HepG2 (cell line): ENCODE data around the gene AFF4. TPM values are rescaled to one million over a fixed set of nuclear protein-coding genes. Genes with fewer than 3 reads are reported as not detected.

Source experiments
- AGO1 ChIP-seq: fragments of 200-400 bp; formaldehyde crosslinking; IDR thresholded peaks from 2 replicates; pipeline ENCODE4 v1.6.1; 2017; ENCODE audit warnings: mild to moderate bottlenecking, low read depth, low read length, moderate library complexity; ENCODE audit not compliant: poor library complexity, severe bottlenecking
- CREM ChIP-seq, 2 experiments: sonication (generic) in 1 of 2; formaldehyde crosslinking in 1 of 2; IDR thresholded peaks; 2 replicates each; pipeline versions ENCODE4 v1.4.0 to v1.6.1; 2016 to 2020; ENCODE audit warnings: antibody characterized with exemption in 1 of 2, mild to moderate bottlenecking in 1 of 2, missing genetic modification reagents in 1 of 2
- EED ChIP-seq: sonication (generic); formaldehyde crosslinking; IDR thresholded peaks from 2 replicates; pipeline ENCODE4 v1.5.0; 2020; ENCODE audit warnings: mild to moderate bottlenecking, missing genetic modification reagents
- FLYWCH1 ChIP-seq: sonication (generic); formaldehyde crosslinking; IDR thresholded peaks from 2 replicates; pipeline ENCODE4 v1.8.1; 2023; ENCODE audit warnings: mild to moderate bottlenecking, missing genetic modification reagents
- FOXM1 ChIP-seq: sonication (generic); formaldehyde crosslinking; IDR thresholded peaks from 2 replicates; pipeline ENCODE4 v1.5.0; 2020; ENCODE audit warnings: missing genetic modification reagents
- MAF1 ChIP-seq: sonication (generic); formaldehyde crosslinking; IDR thresholded peaks from 2 replicates; pipeline ENCODE4 v1.5.0; 2020; ENCODE audit warnings: missing genetic modification reagents, borderline replicate concordance
- RFX3 ChIP-seq: IDR thresholded peaks from 2 replicates; pipeline ENCODE4 v1.6.1; 2016; ENCODE audit warnings: missing biosample characterization, missing genetic modification reagents
- SIX4 ChIP-seq: sonication (generic); formaldehyde crosslinking; IDR thresholded peaks from 2 replicates; pipeline ENCODE4 v1.4.0; 2020; ENCODE audit warnings: missing genetic modification reagents
- SMYD3 ChIP-seq: sonication (generic); formaldehyde crosslinking; IDR thresholded peaks from 2 replicates; pipeline ENCODE4 v1.8.1; 2023; ENCODE audit warnings: mild to moderate bottlenecking, missing genetic modification reagents
- ZBTB7A ChIP-seq: sonication (generic); formaldehyde crosslinking; IDR thresholded peaks from 2 replicates; pipeline ENCODE4 v1.8.0; 2022; ENCODE audit warnings: mild to moderate bottlenecking, missing genetic modification reagents
- ZNF101 ChIP-seq: sonication (generic); formaldehyde crosslinking; IDR thresholded peaks from 2 replicates; pipeline ENCODE4 v1.4.0; 2020; ENCODE audit warnings: mild to moderate bottlenecking, low read depth, missing genetic modification reagents, borderline replicate concordance
- ZNF672 ChIP-seq: sonication (generic); formaldehyde crosslinking; IDR thresholded peaks from 2 replicates; pipeline ENCODE4 v1.8.1; 2022; ENCODE audit warnings: missing genetic modification reagents
- polyA plus RNA-seq, 8 experiments: library from polyadenylated mRNA; depleted of rRNA in 3 of 8; stranded (reverse) in 7 of 8; unstranded in 1 of 8; fragments of >200 nt; fragmentation: Illumina TruSeq in 4 of 8; extraction: Trizol in 4 of 8; gene quantifications; 2 replicates each; pipeline versions ENCODE4 v1.2.1 to v1.2.3, GENCODE V29; 2011 to 2016; ENCODE audit warnings: low read depth in 4 of 8, missing spikeins in 1 of 8, mixed read lengths in 1 of 8; ENCODE audit not compliant: insufficient read depth in 1 of 8
- total RNA-seq, 5 experiments: library from RNA; depleted of rRNA; stranded (reverse); fragments of >200 nt; fragmentation: Illumina TruSeq; extraction: Trizol; gene quantifications; 2 replicates each; pipeline ENCODE4 v1.2.3, GENCODE V29; 2016; ENCODE audit warnings: low read depth in 1 of 5
- TF ChIP-seq, protein P1 (sequence below), 2 experiments: sonication (generic) in 1 of 2; formaldehyde crosslinking in 1 of 2; IDR thresholded peaks; 2 replicates each; pipeline versions ENCODE4 v1.4.0 to v1.6.1; 2018 to 2020; ENCODE audit warnings: missing genetic modification reagents in 2 of 2, borderline replicate concordance in 1 of 2, low read depth in 1 of 2, mild to moderate bottlenecking in 1 of 2, missing biosample characterization in 1 of 2
- TF ChIP-seq, protein P2 (sequence below): IDR thresholded peaks from 2 replicates; pipeline ENCODE4 v1.6.1; 2016; ENCODE audit warnings: low read depth
- TF ChIP-seq, protein P3 (sequence below), 2 experiments: IDR thresholded peaks; 2 replicates each; pipeline ENCODE4 v1.6.1; 2011 to 2012; ENCODE audit warnings: low read length in 2 of 2, borderline replicate concordance in 1 of 2, low read depth in 1 of 2, mild to moderate bottlenecking in 1 of 2, moderate library complexity in 1 of 2
- TF ChIP-seq, protein P4 (sequence below): sonication (generic); formaldehyde crosslinking; IDR thresholded peaks from 2 replicates; pipeline ENCODE4 v1.8.1; 2023; ENCODE audit warnings: missing genetic modification reagents, inconsistent platforms, borderline replicate concordance
- TF ChIP-seq, protein P5 (sequence below): sonication (generic); formaldehyde crosslinking; IDR thresholded peaks from 2 replicates; pipeline ENCODE4 v1.5.1; 2020; ENCODE audit warnings: missing genetic modification reagents, mild to moderate bottlenecking, borderline replicate concordance
- TF ChIP-seq, protein P6 (sequence below): sonication (generic); formaldehyde crosslinking; IDR thresholded peaks from 2 replicates; pipeline ENCODE4 v1.4.0; 2020; ENCODE audit warnings: mild to moderate bottlenecking, missing genetic modification reagents
- TF ChIP-seq, protein P7 (sequence below): IDR thresholded peaks from 2 replicates; pipeline ENCODE4 v1.6.1; 2016; ENCODE audit warnings: low read depth, borderline replicate concordance

Gene AFF4
- total and polyA plus RNA-seq, 2 of the 13 experiments (the other 11 are each of a cell fraction or from before 2014, with no cell fraction given), result 22.1 to 25.5 TPM

DNA sequence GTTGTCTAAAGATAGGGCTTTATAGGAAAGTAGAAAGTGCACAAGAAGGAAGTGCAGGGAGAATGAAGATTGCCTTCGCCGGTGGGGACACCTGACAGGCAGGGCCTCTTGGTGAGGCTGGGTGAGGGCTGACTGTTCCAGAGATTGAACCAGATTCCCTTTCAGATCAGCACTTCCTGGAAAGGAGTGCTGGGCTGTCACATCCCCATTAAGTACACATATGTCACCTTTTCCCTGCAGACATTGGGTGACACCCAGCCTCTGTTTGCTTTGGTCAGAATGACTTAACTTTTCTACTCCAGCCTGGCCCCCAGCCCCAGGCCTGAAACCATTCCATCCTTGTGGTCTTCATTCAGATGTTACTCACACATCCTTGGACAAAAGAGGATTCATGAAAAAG is 125.6 kb downstream of the AFF4 start (continued):
- TF ChIP-seq, protein P1, sequence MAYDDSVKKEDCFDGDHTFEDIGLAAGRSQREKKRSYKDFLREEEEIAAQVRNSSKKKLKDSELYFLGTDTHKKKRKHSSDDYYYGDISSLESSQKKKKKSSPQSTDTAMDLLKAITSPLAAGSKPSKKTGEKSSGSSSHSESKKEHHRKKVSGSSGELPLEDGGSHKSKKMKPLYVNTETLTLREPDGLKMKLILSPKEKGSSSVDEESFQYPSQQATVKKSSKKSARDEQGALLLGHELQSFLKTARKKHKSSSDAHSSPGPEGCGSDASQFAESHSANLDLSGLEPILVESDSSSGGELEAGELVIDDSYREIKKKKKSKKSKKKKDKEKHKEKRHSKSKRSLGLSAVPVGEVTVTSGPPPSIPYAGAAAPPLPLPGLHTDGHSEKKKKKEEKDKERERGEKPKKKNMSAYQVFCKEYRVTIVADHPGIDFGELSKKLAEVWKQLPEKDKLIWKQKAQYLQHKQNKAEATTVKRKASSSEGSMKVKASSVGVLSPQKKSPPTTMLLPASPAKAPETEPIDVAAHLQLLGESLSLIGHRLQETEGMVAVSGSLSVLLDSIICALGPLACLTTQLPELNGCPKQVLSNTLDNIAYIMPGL (CRISPR knock-in tag; IDR thresholded peaks at IDR 0.05; ENCODE audit: borderline replicate concordance in 1 of 2, low read depth in 1 of 2), result no peak
- peak; percentile 67; the same call in 1 of the 2 replicates for TF ChIP-seq ZBTB7A (CRISPR knock-in tag)
- TF ChIP-seq, protein P2, sequence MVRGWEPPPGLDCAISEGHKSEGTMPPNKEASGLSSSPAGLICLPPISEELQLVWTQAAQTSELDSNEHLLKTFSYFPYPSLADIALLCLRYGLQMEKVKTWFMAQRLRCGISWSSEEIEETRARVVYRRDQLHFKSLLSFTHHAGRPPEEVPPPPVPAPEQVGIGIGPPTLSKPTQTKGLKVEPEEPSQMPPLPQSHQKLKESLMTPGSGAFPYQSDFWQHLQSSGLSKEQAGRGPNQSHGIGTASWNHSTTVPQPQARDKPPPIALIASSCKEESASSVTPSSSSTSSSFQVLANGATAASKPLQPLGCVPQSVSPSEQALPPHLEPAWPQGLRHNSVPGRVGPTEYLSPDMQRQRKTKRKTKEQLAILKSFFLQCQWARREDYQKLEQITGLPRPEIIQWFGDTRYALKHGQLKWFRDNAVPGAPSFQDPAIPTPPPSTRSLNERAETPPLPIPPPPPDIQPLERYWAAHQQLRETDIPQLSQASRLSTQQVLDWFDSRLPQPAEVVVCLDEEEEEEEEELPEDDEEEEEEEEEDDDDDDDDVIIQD (CRISPR knock-in tag), result no peak; the same call in 1 of the 2 replicates
- TF ChIP-seq, protein P3, sequence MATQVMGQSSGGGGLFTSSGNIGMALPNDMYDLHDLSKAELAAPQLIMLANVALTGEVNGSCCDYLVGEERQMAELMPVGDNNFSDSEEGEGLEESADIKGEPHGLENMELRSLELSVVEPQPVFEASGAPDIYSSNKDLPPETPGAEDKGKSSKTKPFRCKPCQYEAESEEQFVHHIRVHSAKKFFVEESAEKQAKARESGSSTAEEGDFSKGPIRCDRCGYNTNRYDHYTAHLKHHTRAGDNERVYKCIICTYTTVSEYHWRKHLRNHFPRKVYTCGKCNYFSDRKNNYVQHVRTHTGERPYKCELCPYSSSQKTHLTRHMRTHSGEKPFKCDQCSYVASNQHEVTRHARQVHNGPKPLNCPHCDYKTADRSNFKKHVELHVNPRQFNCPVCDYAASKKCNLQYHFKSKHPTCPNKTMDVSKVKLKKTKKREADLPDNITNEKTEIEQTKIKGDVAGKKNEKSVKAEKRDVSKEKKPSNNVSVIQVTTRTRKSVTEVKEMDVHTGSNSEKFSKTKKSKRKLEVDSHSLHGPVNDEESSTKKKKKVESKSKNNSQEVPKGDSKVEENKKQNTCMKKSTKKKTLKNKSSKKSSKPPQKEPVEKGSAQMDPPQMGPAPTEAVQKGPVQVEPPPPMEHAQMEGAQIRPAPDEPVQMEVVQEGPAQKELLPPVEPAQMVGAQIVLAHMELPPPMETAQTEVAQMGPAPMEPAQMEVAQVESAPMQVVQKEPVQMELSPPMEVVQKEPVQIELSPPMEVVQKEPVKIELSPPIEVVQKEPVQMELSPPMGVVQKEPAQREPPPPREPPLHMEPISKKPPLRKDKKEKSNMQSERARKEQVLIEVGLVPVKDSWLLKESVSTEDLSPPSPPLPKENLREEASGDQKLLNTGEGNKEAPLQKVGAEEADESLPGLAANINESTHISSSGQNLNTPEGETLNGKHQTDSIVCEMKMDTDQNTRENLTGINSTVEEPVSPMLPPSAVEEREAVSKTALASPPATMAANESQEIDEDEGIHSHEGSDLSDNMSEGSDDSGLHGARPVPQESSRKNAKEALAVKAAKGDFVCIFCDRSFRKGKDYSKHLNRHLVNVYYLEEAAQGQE (IDR thresholded peaks at IDR 0.05; ENCODE audit: borderline replicate concordance in 1 of 2, low read depth in 1 of 2, low read length in 2 of 2), result 0 out of 4 replicates have a peak, but pooled peaks of 1 of the 2 experiments have one; percentile 3
- no peak for TF ChIP-seq FOXM1
- no peak for TF ChIP-seq ZNF101
- peak; percentile 69 for TF ChIP-seq SIX4 (CRISPR knock-in tag)
- no peak; the same call in 1 of the 2 replicates for TF ChIP-seq RFX3
- TF ChIP-seq, protein P4, sequence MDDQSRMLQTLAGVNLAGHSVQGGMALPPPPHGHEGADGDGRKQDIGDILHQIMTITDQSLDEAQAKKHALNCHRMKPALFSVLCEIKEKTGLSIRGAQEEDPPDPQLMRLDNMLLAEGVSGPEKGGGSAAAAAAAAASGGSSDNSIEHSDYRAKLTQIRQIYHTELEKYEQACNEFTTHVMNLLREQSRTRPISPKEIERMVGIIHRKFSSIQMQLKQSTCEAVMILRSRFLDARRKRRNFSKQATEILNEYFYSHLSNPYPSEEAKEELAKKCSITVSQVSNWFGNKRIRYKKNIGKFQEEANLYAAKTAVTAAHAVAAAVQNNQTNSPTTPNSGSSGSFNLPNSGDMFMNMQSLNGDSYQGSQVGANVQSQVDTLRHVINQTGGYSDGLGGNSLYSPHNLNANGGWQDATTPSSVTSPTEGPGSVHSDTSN (CRISPR knock-in tag), result no peak; the same call in 1 of the 2 replicates
- TF ChIP-seq, protein P5, sequence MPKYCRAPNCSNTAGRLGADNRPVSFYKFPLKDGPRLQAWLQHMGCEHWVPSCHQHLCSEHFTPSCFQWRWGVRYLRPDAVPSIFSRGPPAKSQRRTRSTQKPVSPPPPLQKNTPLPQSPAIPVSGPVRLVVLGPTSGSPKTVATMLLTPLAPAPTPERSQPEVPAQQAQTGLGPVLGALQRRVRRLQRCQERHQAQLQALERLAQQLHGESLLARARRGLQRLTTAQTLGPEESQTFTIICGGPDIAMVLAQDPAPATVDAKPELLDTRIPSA (CRISPR knock-in tag), result no peak
- TF ChIP-seq, protein P6, sequence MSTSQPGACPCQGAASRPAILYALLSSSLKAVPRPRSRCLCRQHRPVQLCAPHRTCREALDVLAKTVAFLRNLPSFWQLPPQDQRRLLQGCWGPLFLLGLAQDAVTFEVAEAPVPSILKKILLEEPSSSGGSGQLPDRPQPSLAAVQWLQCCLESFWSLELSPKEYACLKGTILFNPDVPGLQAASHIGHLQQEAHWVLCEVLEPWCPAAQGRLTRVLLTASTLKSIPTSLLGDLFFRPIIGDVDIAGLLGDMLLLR (CRISPR knock-in tag), result no peak
- no peak for TF ChIP-seq ZNF672 (CRISPR knock-in tag)
- TF ChIP-seq FLYWCH1 (CRISPR knock-in tag), result no peak
- no peak for TF ChIP-seq MAF1 (CRISPR knock-in tag)
- TF ChIP-seq EED (CRISPR knock-in tag), result no peak
- no peak for TF ChIP-seq AGO1
- no peak for TF ChIP-seq CREM (IDR thresholded peaks at IDR 0.05)
- TF ChIP-seq CREM (CRISPR knock-in tag; IDR thresholded peaks at IDR 0.05), result no peak
- TF ChIP-seq, protein P7, sequence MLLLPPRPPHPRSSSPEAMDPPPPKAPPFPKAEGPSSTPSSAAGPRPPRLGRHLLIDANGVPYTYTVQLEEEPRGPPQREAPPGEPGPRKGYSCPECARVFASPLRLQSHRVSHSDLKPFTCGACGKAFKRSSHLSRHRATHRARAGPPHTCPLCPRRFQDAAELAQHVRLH (CRISPR knock-in tag), result no peak; the same call in 1 of the 2 replicates
- TF ChIP-seq SMYD3 (CRISPR knock-in tag), result 0 out of 2 replicates have a peak, but pooled peaks have one; percentile 62
